ENCODE measurements around the gene ENTPD8.
"Not testable (repeated sequence)": the region's sequence is repeated elsewhere in the genome, so short reads cannot be mapped to it uniquely, and the experiment has no call there.

The ENTPD8 gene

DNA sequence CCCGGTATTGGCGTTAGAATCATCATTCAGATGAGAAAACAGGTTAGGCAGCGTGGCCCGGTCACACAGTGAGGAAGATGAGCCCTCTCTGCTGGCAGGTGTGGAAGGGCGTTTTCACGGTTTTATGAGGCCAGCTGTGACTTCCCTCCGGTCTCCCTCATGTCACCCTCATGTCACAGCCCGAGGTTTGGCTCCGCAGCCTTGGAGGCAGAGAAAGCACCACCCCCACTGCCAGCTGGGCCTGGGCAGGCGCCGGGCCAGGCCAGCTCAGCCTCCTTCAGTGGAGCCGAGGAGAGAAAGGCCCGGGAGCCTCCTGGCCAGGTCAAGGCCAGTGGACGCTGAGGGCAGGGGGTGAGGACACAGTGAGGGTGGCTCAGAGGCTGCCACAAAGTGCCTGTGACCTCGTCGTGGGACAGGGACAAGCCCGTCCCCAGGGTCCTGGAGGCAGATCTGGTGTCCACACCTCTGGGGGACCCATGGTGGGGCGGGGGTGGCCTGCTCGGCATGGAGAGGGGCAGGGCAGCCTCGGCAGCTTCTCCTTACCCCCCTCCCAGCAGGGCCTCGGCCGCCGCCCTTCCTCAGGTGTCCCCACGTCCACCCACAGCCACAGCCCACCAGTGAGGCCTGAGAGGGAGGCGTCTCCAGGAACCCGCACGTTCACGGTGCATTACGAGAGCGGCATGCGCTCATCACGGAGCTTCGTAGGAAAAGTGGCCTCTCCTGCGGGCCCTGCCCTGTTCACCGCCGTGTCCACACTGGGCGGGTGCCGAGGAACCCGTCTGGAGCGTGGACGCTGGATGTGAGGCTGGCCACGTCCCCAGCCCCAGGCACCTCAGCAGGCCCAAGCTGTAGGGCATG, 50.4 kb downstream of the ENTPD8 start:
- peak in 1 of 2 donors; percentile 27 for DNase-seq

DNA sequence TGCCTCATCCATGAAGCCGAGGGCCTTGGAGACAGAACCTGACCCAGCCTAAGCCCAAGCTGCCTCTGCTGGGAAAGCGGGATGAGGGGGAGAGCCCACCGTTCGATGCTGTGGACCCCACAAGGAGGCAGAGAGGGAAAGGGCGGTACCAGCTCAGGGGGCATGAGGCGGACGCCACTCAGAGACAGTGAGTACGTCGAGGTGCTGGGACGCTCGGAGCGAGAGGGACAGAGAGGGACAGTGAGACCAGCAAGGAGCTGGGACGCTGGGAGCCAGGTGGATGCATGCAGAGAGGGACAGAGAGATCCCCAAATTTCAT, 51.8 kb downstream of the ENTPD8 start:
- no peak for DNase-seq

DNA sequence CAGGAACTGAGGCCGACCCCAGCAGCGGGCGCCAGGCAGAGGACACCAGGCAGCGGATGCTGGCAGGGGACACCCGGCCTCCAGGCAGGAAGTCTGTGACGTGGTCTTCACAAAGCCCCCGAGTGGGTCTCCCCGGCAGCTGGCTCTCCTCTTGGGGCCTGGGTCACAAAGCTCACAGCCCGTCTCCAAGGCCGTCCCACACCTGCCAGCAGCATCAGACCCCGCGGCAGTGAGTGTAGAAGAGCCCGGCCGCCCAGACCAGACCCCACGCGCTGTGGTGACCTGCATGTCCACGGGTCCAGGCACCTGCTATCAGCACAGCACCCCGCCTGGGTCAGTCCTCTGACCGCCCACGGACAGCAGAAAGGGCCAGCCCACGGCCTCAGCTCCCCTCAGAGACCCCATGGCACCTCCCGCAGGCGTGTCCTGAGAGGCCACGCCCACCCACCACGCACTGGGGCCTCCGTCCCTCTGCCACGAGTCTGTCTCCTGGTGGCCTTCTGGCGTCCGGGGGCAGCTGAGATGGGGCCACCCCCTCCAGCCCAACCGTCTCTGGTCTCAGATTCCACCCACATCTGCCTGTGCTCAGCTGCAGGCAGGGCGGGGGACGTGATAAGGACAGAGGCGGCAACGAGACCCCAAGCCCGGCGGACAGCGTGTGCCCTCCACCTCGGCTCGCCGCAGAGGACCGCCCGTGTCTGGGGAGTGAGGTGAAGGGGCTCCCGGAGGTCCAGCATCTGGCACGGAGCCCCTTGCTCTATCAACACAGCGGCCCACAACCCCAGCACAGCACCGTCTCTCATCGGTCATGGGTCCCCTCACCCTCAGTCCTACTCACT, 52.3 kb downstream of the ENTPD8 start:
- DNase-seq: no peak

DNA sequence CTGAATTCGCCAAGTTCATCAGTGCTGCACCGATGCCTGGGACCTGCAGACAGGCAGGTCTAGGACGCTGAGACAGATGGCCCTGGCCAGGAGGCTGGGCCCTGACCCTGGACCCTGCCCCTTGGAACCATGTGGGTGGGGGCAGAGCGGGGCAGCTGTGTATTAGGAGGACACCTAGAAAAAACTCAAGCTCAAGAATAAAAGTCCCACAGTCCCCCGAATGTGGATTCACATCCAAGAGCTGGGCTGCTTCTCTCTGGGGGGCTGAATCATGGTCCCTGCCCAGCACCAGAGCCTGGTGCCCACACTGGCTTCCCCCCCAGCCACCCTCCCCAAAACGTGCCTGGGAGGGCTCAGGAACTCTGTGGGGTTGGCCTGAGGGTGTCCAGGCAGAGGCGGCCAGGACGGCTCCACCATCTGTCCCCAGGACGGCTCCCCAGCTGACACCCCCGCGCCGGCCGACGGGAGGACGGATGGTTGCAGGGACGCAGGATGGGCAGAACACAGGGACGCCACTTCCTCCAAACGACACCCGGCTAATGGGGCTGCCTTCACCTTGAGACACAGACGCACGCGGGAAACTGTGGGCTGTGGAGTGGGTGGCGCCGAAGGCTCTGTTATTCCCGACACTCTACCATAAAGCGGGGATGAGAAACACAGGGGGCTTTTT, 53.1 kb downstream of the ENTPD8 start:
- no peak for DNase-seq

DNA sequence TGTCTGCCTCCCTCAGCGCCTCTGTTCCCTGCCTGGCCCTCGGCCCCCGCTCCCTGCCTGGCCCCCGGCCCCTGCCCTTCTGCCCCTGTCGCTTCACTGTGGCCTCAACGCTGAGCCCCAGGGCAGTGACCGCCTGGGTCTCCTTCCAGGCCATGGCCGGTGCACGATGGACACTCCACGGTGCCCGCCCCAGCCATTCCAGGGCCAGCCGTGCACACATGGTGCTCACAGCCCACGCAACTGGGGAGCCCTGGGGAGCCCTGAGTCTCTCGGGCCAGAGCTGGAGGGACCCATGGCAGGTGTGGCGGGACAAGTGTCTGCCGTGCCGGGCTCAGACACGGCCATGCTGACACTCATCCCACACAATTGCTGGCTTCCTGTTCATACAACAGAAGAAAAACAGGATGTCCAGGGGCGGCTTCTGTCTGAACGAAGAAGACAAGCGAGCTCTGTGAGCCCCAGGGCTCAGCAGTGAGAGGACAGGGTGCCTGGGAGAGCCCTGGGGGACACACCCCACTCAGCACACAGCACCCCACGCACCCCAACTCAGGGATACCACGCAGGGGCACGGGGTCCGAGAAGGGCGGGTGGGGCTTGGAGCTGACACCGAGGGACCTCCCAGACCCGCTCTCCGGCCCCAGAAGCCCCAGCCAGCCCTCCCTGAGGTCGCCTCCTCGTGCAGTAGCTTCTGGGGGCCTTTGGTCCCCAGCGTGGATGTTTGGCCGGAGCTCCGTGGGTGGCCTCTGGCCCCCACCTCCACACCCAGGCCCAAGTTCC, 53.9 kb downstream of the ENTPD8 start:
- peak in 1 of 2 donors; percentile 43 for DNase-seq

DNA sequence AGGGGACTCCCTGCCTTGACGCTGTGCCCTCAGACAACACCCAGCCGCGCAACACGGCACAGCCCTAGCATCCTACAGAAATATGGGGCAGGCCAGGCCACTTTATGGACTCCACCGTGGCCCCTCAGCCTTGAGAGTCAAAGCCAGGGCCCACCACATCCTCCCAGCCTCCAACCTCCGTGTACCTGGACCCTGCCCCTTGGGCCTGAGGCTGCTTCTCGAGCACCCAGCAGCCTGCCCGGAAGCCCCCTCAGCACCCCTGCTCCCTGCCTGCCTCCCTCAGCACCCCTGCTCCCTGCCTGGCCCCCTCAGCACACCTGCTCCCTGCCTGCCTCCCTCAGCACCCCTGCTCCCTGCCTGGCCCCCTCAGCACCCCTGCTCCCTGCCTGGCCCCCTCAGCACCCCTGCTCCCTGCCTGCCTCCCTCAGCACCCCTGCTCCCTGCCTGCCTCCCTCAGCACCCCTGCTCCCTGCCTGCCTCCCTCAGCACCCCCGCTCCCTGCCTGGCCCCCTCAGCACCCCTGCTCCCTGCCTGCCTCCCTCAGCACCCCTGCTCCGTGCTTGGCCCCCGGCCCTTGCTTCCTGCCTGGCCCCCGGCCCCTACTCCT, 54.5 kb downstream of the ENTPD8 start:
- not testable (repeated sequence) for DNase-seq

DNA sequence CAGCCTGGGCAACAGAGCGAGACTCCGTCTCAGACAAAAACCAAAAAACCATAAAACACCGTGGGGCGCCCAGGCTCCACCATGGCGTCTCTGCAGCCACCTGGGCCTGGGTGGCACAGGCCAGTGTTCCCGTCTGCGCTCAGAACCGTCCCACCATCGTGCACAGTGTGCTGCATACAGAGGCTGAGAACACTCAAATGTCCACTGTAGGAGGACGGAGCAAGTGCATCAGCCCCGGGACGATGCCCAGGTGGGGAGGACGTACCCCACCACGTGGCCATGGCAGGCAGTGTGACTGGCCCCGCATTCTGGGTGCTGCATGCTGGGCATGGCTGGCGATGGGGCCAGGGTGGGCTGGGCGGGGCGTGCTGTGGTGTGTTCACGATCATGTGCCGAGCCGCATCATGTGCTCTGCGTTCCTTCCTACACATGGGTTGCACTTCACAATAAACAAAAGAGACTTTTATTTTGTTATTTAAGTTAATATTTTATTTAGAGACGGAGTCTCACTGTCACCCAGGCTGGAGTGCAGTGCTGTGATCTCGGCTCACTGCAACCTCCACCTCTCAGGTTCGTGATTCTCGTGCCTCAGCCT, 56.0 kb downstream of the ENTPD8 start:
- no peak for DNase-seq
